Activated CD4-positive, alpha-beta memory T cell treated with anti-CD3 and anti-CD28 coated beads for 36 hours (primary cell): Measurements from ENCODE around the gene SPAG16. TPM values are rescaled to one million over a fixed set of nuclear protein-coding genes. Genes with fewer than 3 reads are reported as not detected.

Experiments
- CTCF ChIA-PET: fragments of 350-600 bp; sonication (Branson Sonifier 250); formaldehyde crosslinking; loops from one replicate; lab custom pipeline; 2021; ENCODE audit warnings: antibody characterized with exemption, inconsistent platforms; lab: Charles Lee
- POLR2A ChIA-PET: fragments of 350-600 bp; sonication (Branson Sonifier 250); formaldehyde crosslinking; loops from one replicate; lab custom pipeline; 2021; ENCODE audit warnings: antibody characterized with exemption; lab: Charles Lee
- DNase-seq: peaks from one replicate; pipeline ENCODE4 v3.0.0-alpha.2; 2020
- H3K27ac Mint-ChIP-seq: one replicate; pipeline ENCODE4 v1.8.0; 2021; ENCODE audit warnings: mixed read lengths
- H3K27me3 Mint-ChIP-seq: one replicate; pipeline ENCODE4 v1.8.0; 2021; ENCODE audit warnings: mixed read lengths
- H3K36me3 Mint-ChIP-seq: one replicate; pipeline ENCODE4 v1.8.0; 2021; ENCODE audit warnings: mixed read lengths
- H3K4me1 Mint-ChIP-seq: one replicate; pipeline ENCODE4 v1.8.0; 2021; ENCODE audit warnings: low read depth, mixed read lengths
- H3K4me3 Mint-ChIP-seq: one replicate; pipeline ENCODE4 v1.8.0; 2021; ENCODE audit warnings: mild to moderate bottlenecking, mixed read lengths
- H3K9me3 Mint-ChIP-seq: one replicate; pipeline ENCODE4 v1.8.0; 2021; ENCODE audit warnings: mixed read lengths
- intact Hi-C: fragments of 100-400 bp; cut with micrococcal nuclease; formaldehyde crosslinking; loops from one replicate; pipeline ENCODE4 v1.15.1; 2023
- microRNA-seq: library from miRNA; unstranded; fragments of <30 nt; microRNA quantifications from one replicate; pipeline ENCODE4 v1.2.0, GENCODE V29; 2022; ENCODE audit warnings: borderline number of aligned reads, borderline microRNAs expressed, borderline replicate concordance
- total RNA-seq, 2 experiments: library from RNA; stranded (reverse); gene quantifications; one replicate each; pipeline ENCODE4 v1.2.3, GENCODE V29; 2021

Gene SPAG16
- total RNA-seq, 2 experiments from 2014 or later: 9.1 to 10.4 TPM

- no peak for DNase-seq
- CTCF ChIA-PET: no interaction called here
- no peak overlapping the region for H3K27ac Mint-ChIP-seq
- H3K9me3 Mint-ChIP-seq: no peaks in the 10 kb centered on the region
- H3K4me1 Mint-ChIP-seq: no peaks in the 10 kb centered on the region
- H3K4me3 Mint-ChIP-seq: no peak overlapping the region
- POLR2A ChIA-PET: no interaction called here
- no peaks in the 10 kb centered on the region for H3K27me3 Mint-ChIP-seq
- intact Hi-C loops: no loop called here
- no peaks in the 10 kb centered on the region for H3K36me3 Mint-ChIP-seq
Measured at GRCh38 chr2:214450118-214450894, 1166.0 kb downstream of the SPAG16 start.

GRCh38 chr2:214451516-214452275 is 1167.4 kb downstream of the SPAG16 start:
- POLR2A ChIA-PET: no interaction called here
- Mint-ChIP-seq H3K27ac (no peak overlapping the region), H3K27me3 (no peaks in the 10 kb centered on the region), H3K4me3 (no peak overlapping the region), H3K4me1 (no peaks in the 10 kb centered on the region), H3K36me3 (no peaks in the 10 kb centered on the region), H3K9me3 (no peaks in the 10 kb centered on the region)
- CTCF ChIA-PET: no interaction called here
- no peak for DNase-seq
- intact Hi-C loops: no loop called here

Small RNA genes within 50 kb of the gene (microRNA-seq; reads per million reads assigned to microRNA genes)
- not detected for gene MIR4438

Other genes with a start within 250 kb of the SPAG16 start
- 1 to 10 TPM; 8.1 to 9.1 TPM for gene IKZF2, start 132.9 kb upstream of the SPAG16 start, total RNA-seq